WI38 (cell line): ENCODE data around the gene MAK.

ENCODE experiments used
- H3K4me3 ChIP-seq: 2 replicates; pipeline ENCODE4 v1.5.1; 2011; ENCODE audit warnings: low read depth, mild to moderate bottlenecking, control low read depth, low read length
- CTCF ChIP-seq: IDR thresholded peaks from 2 replicates; pipeline ENCODE4 v1.5.1; 2012; ENCODE audit warnings: low read depth, mild to moderate bottlenecking, control low read depth, low read length

MAK gene

GRCh38 chr6:10736731-10737130, 101.6 kb downstream of the MAK start:
- H3K4me3 ChIP-seq = no peak overlapping the region
- no peak for TF ChIP-seq CTCF

GRCh38 chr6:10733863-10734262, 104.5 kb downstream of the MAK start:
- no peak overlapping the region for H3K4me3 ChIP-seq

DNA sequence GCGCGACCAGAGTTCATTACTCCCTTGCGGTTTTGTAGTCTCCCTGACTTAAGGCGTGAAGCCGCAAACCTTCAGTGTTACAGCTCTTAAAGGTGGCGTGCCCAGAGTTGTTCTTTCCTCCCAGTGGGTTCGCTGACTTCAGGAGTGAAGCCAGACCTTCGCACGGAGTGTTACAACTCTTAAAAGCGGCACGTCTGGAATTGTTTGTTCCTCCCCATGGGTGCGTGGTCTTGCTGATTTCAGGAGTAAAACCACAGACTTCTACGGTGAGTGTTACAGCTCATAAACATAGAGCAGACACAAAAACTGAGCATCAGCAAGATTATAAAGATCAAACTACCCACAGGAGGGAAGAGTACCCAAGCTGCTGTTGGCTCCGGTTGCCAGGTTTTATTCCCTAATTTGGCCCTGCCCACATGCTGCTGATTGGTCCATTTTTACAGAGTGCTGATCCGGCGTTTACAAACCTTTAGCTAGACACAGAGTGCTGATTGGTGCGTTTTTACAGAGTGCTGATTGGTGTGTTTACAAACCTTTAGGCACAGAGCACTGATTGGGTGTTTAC, 105.1 kb downstream of the MAK start:
- no peak for TF ChIP-seq CTCF
- H3K4me3 ChIP-seq = no peak overlapping the region

More at GRCh38 chr6:10733863-10734262, 104.5 kb downstream of the MAK start:
- TF ChIP-seq CTCF = no peak

DNA sequence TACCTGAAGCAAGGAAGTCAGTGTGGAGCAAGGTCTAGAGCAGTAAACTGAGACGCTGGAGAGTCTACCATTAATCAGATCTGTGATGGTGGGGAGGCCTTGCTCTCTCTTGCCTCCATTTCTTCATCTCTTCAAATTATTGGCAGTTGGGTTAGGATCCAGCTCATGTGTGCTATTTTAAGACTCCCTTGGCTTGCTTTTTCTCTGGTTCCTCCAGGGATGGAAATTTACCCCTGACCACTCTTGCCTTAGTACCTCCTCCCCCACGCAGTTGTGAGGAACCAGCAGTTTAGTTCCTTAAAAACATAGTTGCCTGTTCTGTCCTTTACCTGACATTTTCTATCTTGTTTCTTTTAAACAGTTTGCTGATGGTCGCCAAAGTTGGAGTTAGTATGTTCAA, 108.1 kb downstream of the MAK start:
- no peak for TF ChIP-seq CTCF
- H3K4me3 ChIP-seq = no peak overlapping the region

DNA sequence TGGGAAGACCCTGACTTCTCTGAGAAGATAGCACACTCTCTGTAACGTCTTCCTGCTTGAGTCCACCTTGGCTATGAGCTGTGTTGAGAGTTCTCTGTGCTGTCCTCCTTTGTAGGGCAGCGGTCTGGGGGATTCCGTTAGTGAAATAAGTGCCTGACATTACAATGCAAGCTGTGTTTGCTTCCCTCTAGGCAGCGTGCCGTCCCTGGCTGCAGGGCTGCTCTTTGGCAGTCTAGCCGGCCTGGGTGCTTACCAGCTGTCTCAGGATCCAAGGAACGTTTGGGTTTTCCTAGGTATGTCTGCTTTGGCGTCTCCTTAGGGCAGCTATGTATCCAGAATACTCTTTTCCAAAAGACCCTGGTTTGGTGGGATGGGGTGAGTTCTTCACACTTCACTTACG, 112.6 kb downstream of the MAK start:
- TF ChIP-seq CTCF = no peak
- H3K4me3 ChIP-seq = no peak overlapping the region

DNA sequence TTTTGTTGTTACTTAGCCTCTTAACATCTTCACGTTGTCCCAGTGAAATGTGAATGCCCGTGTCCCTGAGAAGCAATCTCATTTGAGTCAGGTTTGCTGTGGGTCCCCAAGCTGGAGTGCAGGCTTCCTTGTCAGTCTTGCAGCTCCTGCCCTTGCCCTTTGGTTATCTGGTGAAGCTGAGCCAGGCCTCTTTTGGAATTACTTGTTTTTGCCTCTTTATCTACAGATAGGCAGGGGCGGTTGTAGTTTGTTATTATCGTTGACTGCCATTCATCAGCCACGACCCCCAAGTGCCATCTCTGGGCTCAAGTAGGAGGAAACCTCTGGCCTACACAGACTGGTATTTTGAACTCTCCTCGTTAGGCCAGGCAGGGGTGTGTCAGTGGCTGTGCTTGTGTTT, 113.3 kb downstream of the MAK start:
- no peak for TF ChIP-seq CTCF
- H3K4me3 ChIP-seq = no peak overlapping the region

- TF ChIP-seq CTCF = no peak
- H3K4me3 ChIP-seq = peak overlapping the region; percentile 82
Measured at GRCh38 chr6:10723567-10723881, 114.8 kb downstream of the MAK start.
